Measurements from ENCODE around the gene IGF2BP3.

Gene IGF2BP3

DNA sequence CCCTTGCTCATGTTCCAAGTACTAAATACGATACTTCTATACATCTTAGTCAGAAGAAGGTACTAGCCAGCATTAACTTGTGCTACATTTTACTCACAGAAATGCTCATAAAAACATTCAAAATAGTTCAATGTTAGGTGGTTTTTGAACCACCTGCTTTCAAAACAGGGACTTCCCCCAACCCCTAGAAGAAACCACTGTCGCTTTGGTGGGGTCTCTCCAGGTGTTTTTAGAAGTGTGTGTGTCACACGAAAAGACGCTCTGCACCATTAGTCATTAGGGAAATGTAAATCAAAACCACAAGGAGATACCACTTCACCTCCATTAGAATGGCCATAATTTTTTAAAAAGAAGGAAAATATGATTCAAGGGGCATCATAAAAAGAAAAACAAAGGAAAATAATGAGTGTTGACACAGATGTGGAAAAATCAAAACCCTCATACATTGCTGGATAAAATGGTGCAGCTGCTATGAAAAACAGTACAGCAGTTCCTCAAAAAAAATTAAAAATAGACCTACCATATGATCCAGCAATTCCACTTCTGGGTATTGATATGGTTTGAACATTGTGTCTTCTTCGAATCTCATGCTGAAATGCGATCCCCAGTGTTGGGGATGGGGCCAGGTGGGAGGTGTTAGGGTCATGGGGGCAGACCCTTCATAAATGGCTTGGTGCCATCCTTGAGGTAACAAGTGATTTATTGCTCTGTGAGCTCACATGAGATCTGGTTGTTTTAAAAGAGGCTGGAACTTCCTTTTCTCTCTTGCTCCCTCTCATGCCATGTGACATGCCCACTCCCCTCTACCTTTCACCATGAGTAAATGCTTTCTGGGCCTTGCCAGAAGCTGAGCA, 96.9 kb downstream of the IGF2BP3 start:
- TF ChIP-seq, protein P1, sequence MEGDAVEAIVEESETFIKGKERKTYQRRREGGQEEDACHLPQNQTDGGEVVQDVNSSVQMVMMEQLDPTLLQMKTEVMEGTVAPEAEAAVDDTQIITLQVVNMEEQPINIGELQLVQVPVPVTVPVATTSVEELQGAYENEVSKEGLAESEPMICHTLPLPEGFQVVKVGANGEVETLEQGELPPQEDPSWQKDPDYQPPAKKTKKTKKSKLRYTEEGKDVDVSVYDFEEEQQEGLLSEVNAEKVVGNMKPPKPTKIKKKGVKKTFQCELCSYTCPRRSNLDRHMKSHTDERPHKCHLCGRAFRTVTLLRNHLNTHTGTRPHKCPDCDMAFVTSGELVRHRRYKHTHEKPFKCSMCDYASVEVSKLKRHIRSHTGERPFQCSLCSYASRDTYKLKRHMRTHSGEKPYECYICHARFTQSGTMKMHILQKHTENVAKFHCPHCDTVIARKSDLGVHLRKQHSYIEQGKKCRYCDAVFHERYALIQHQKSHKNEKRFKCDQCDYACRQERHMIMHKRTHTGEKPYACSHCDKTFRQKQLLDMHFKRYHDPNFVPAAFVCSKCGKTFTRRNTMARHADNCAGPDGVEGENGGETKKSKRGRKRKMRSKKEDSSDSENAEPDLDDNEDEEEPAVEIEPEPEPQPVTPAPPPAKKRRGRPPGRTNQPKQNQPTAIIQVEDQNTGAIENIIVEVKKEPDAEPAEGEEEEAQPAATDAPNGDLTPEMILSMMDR (IDR thresholded peaks at IDR 0.05): no peak

DNA sequence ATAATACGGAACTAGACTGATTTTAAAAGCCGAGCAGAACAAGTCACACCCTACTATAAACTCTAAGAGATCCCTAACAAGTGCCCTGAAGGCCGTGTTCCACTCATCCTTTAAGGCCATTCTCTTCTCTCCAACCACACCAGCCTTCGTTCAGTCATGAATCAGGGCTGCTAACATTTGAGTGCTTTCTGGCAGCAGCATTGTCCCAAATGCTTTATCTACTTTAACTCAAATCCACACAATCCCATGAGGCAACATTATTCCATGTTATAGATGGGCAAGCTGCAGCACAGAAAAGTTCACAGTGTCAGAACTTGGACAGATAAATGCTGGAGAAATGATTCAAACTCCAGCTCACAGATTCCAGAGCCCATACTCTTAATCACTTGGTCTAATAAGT, 97.7 kb downstream of the IGF2BP3 start:
- TF ChIP-seq, protein P1 (IDR thresholded peaks at IDR 0.05): no peak

DNA sequence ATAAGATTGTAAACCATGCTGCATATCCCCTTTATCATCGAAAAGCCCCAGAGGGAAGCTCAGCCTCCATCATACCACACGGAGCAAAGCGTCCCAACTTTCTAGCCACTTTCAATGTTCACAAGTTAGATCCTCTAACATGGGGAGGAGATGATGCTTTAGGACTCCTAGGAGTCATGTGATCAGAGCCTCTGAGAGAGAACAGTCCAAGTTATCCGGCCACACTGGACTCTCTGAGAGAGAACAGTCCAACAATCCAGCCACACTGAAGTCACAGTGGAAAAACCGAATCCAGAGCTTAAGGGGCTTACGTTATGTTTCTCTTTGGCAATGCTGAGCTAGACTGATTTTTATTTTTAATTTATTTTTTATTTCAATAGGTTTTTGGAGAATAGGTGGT, 98.6 kb downstream of the IGF2BP3 start:
- TF ChIP-seq, protein P1 (IDR thresholded peaks at IDR 0.05): no peak

DNA sequence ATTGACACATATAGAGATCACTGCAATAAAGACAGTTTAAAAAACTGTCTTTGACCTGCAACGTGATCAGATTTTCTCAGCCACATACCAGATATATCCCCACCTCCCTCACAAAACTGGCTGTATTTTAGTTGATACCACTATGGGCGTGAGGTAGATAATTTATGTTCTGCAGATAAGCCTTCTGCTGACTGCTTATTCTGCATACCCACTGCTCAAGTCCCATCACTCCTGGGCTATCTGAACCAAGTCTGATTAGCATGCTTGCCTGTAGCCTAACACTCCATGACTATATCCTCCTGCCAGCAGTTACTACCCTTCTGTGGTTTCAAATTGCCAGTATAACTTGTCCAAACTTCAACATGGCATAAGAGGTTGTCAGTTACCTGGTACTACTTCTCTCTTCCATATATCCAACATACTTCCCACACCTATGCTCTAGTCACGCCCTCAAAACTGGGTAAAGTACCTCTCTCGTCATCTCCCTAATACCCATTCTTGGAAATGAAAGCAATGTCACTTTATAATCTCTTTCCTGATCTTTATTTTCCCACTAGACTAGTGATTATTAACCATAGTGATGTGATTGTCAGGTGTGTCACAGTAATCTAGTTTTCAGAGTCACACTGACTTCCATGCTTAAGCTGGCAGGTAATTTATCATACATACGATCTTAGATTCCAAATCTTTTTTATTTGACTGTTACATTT, 100.4 kb downstream of the IGF2BP3 start:
- TF ChIP-seq, protein P1 (IDR thresholded peaks at IDR 0.05): no peak

DNA sequence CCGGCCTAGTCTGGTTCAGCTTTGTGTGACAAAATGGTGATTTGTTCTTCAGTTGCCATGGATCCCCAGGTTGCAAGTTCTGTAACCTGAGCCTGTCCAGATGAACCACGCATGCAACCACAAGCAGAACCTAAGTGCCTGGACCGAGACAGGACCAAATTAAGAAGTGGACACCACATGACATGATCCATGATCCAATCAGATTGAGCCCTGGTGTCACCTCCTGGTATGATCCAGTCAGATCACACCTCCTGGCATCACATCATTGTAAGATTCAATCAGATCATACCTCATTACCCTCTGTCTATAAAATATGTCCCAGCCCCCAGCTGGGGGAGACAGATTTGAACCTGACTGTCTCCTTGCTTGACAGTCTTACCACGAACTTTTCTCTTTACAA, 101.2 kb downstream of the IGF2BP3 start:
- TF ChIP-seq, protein P1 (IDR thresholded peaks at IDR 0.05): no peak

DNA sequence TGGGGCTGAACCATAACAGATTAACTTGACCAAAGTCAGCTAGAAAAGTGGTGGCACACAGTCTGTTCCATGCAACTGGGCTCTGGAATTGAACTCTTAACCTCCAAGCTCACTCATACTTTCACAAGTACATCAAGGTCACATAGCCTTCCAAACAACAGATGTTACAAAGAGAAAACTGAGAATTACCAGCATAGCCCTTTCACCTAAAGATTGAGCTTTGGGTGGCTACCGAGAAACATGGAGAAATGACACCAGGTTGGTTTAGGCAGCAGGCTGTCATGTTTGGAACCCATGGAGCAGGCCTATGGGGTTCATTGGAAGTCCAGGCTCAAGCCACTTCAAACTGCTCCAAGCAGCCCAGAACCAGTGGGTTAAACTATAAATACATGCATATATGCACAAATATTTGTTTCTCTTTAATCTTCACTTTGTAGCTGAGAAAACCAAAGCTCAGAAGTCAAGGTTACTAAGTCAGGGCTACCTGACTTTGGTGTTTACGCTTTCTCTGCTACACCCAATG, 112.1 kb downstream of the IGF2BP3 start:
- TF ChIP-seq, protein P1 (IDR thresholded peaks at IDR 0.05): no peak

DNA sequence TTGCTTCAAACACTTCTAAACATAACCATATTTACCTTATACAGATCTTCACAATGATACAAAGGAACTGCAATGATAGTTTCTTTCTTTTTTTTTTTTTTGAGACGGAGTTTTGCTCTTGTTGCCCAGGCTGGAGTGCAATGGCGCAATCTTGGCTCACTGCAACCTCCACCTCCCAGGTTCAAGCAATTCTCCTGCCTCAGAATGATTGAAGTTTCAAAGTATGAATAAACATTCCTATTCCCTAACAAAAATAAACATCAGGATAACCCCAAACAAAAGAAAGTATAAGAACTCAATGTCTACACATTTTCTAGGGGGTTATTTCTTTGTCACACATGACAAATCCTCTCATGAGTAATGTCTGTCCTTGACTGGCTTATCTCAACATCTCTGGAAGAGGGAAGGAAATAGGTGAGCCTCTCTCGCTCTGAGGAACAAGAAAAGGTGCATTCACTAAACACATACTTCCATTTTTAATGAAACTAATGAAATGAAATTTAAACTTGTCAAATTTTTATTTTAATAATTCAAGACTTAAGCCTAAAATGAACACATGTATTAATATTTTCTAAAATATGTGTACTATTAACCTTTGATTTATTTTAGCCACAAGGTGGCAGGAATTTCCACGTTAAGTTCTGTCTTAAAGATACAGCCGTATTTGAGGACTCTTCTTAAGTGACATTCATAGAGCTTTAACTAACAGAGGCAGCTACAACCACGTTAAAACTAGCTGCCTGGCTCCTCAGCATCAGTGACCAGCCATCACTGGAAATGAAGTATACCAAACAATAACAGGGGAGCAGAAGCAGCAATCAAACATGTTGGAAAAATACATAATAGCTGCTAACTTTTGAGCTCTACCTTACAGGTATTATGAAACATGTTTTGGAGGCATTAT, 112.8 kb downstream of the IGF2BP3 start:
- TF ChIP-seq, protein P1 (IDR thresholded peaks at IDR 0.05): peak; percentile 59
